SK-N-SH (cell line): ENCODE measurements around the gene ADAD2.

Experiments
- EP300 ChIP-seq, 2 experiments: IDR thresholded peaks; 2 replicates each; pipeline versions ENCODE4 v1.4.0 to v1.6.1; 2012; ENCODE audit warnings: borderline replicate concordance in 1 of 2, low read depth in 1 of 2, low read length in 1 of 2
- EZH2phosphoT487 ChIP-seq: fragments of 200-600 bp; sonication (generic); IDR thresholded peaks from 2 replicates; pipeline ENCODE4 v1.6.1; 2017; ENCODE audit warnings: low read depth, mixed run types, mild to moderate bottlenecking, antibody characterized with exemption, moderate library complexity, borderline replicate concordance
- MXI1 ChIP-seq: IDR thresholded peaks from 2 replicates; pipeline ENCODE4 v1.6.1; 2012; ENCODE audit warnings: mild to moderate bottlenecking, low read depth, low read length, improper control_type of control experiment
- RFX5 ChIP-seq: IDR thresholded peaks from 2 replicates; pipeline ENCODE4 v1.6.1; 2012; ENCODE audit warnings: mild to moderate bottlenecking, improper control_type of control experiment, low read length
- SIN3A ChIP-seq: IDR thresholded peaks from 2 replicates; pipeline ENCODE4 v1.6.1; 2012; ENCODE audit warnings: low read depth, mild to moderate bottlenecking, low read length, moderate library complexity, borderline replicate concordance
- TAF1 ChIP-seq: IDR thresholded peaks from 2 replicates; pipeline ENCODE4 v1.6.1; 2012; ENCODE audit warnings: low read depth, mild to moderate bottlenecking, low read length, moderate library complexity, borderline replicate concordance
- USF1 ChIP-seq: IDR thresholded peaks from 2 replicates; pipeline ENCODE4 v1.4.0; 2012; ENCODE audit warnings: low read depth, borderline replicate concordance
- YY1 ChIP-seq: IDR thresholded peaks from 2 replicates; pipeline ENCODE4 v1.4.0; 2012; ENCODE audit warnings: low read depth, mild to moderate bottlenecking
- TF ChIP-seq, protein P1 (sequence below): fragments of 200-600 bp; sonication (generic); IDR thresholded peaks from 2 replicates; pipeline ENCODE4 v1.6.1; 2017; ENCODE audit warnings: antibody characterized with exemption, mild to moderate bottlenecking, moderate library complexity
- TF ChIP-seq, protein P2 (sequence below): IDR thresholded peaks from 2 replicates; pipeline ENCODE4 v1.6.1; 2012; ENCODE audit warnings: mild to moderate bottlenecking, low read depth, low read length, moderate library complexity

DNA sequence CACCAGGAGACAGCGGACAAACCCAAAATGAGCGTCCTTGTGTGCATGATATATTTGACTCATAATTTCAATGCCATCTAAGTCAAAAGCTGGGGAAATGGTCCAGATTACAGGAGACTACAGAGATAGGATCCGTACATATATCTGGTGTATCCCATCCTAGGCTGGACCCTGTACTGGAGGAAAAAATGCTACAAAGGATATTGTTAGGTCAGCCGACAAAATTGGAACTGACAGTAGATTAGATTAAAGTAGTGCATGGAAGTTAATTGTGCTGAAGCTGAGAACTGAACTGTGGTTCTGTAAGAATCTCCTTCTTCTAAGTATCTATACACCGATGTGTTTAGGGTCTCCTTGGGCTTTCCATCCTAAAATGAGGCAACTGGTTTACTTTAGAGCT, 24.6 kb downstream of the ADAD2 start:
- TF ChIP-seq, protein P1, sequence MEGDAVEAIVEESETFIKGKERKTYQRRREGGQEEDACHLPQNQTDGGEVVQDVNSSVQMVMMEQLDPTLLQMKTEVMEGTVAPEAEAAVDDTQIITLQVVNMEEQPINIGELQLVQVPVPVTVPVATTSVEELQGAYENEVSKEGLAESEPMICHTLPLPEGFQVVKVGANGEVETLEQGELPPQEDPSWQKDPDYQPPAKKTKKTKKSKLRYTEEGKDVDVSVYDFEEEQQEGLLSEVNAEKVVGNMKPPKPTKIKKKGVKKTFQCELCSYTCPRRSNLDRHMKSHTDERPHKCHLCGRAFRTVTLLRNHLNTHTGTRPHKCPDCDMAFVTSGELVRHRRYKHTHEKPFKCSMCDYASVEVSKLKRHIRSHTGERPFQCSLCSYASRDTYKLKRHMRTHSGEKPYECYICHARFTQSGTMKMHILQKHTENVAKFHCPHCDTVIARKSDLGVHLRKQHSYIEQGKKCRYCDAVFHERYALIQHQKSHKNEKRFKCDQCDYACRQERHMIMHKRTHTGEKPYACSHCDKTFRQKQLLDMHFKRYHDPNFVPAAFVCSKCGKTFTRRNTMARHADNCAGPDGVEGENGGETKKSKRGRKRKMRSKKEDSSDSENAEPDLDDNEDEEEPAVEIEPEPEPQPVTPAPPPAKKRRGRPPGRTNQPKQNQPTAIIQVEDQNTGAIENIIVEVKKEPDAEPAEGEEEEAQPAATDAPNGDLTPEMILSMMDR: no peak
- TF ChIP-seq, protein P2, sequence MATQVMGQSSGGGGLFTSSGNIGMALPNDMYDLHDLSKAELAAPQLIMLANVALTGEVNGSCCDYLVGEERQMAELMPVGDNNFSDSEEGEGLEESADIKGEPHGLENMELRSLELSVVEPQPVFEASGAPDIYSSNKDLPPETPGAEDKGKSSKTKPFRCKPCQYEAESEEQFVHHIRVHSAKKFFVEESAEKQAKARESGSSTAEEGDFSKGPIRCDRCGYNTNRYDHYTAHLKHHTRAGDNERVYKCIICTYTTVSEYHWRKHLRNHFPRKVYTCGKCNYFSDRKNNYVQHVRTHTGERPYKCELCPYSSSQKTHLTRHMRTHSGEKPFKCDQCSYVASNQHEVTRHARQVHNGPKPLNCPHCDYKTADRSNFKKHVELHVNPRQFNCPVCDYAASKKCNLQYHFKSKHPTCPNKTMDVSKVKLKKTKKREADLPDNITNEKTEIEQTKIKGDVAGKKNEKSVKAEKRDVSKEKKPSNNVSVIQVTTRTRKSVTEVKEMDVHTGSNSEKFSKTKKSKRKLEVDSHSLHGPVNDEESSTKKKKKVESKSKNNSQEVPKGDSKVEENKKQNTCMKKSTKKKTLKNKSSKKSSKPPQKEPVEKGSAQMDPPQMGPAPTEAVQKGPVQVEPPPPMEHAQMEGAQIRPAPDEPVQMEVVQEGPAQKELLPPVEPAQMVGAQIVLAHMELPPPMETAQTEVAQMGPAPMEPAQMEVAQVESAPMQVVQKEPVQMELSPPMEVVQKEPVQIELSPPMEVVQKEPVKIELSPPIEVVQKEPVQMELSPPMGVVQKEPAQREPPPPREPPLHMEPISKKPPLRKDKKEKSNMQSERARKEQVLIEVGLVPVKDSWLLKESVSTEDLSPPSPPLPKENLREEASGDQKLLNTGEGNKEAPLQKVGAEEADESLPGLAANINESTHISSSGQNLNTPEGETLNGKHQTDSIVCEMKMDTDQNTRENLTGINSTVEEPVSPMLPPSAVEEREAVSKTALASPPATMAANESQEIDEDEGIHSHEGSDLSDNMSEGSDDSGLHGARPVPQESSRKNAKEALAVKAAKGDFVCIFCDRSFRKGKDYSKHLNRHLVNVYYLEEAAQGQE: no peak
- TF ChIP-seq EZH2phosphoT487: no peak
- no peak for TF ChIP-seq SIN3A
- TF ChIP-seq YY1: no peak
- no peak for TF ChIP-seq MXI1
- TF ChIP-seq USF1: no peak
- peak in 1 of 2 experiments; percentile 20; a peak in 1 of 4 replicates for TF ChIP-seq EP300 (IDR thresholded peaks at IDR 0.05; ENCODE audit: borderline replicate concordance in 1 of 2, low read depth in 1 of 2, low read length in 1 of 2)
- no peak for TF ChIP-seq TAF1
- TF ChIP-seq RFX5: no peak
